ENCODE data around the gene LRRN1.

DNA sequence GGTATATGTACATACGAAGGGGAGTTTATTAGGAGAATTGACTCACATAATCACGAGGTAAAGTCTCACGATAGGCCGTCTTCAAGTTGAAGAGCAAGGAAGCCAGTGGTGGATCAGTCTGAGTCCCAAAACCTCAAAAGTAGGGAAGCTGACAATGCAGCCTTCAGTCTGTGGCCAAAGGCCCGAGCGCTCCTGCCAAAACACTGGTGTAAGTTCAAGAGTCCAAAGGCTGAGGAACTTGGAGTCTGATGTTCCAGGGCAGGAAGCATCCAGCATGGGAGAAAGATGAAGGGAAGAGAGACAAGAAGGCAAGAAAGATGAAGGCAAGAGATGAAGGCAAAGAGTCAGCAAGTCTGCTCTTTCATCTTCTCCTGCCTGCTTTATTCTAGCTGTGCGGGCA, 16.8 kb upstream of the LRRN1 start:
- no peak for TF ChIP-seq GATA3 (IDR thresholded peaks at IDR 0.05; ENCODE audit: low read depth, low read length)
- TF ChIP-seq GATA2 (IDR thresholded peaks at IDR 0.05; ENCODE audit: low read depth, low read length), result no peak
